T-helper 1 cell (primary cell): ENCODE measurements around the gene CMTM7.
"Not testable (repeated sequence)": the region's sequence is repeated elsewhere in the genome, so short reads cannot be mapped to it uniquely, and the experiment has no call there.

ENCODE experiments used
- DNase-seq, 5 donors: peaks; one replicate each; pipeline ENCODE4 v3.0.0-alpha.2; 2012 to 2020

Gene CMTM7

GRCh38 chr3:32438596-32439344, 47.1 kb downstream of the CMTM7 start:
- peak in 1 of 5 donors; percentile 65 for DNase-seq

- DNase-seq, result not testable (repeated sequence)
These were observed 47.8 kb downstream of the CMTM7 start for GRCh38 chr3:32439421-32439820.

- no peak for DNase-seq
These were observed 49.1 kb downstream of the CMTM7 start for GRCh38 chr3:32440611-32441350.

GRCh38 chr3:32442766-32443165, 51.1 kb downstream of the CMTM7 start:
- DNase-seq, result no peak

- DNase-seq, result no peak
These were observed 51.8 kb downstream of the CMTM7 start for GRCh38 chr3:32443478-32443877.

- DNase-seq, result no peak
These were observed 56.3 kb downstream of the CMTM7 start for GRCh38 chr3:32447865-32448400.

- DNase-seq, result no peak
These were observed 57.2 kb downstream of the CMTM7 start for GRCh38 chr3:32448686-32449474.

GRCh38 chr3:32449691-32450090, 58.0 kb downstream of the CMTM7 start:
- DNase-seq, result no peak

- no peak for DNase-seq
These were observed 58.8 kb downstream of the CMTM7 start for GRCh38 chr3:32450426-32450825.

- DNase-seq, result no peak
These were observed 59.5 kb downstream of the CMTM7 start for GRCh38 chr3:32450992-32451659.

- no peak for DNase-seq
These were observed 60.4 kb downstream of the CMTM7 start for GRCh38 chr3:32452009-32452408.

GRCh38 chr3:32453346-32453745, 61.7 kb downstream of the CMTM7 start:
- no peak for DNase-seq

GRCh38 chr3:32454111-32454510, 62.5 kb downstream of the CMTM7 start:
- DNase-seq, result no peak

GRCh38 chr3:32454731-32455608, 63.3 kb downstream of the CMTM7 start:
- DNase-seq, result no peak

GRCh38 chr3:32455609-32456428, 64.2 kb downstream of the CMTM7 start:
- DNase-seq, result no peak

GRCh38 chr3:32456429-32457130, 64.9 kb downstream of the CMTM7 start:
- DNase-seq, result no peak

- DNase-seq, result peak; percentile 46 to 69 (median 67)
These were observed 66.4 kb downstream of the CMTM7 start for GRCh38 chr3:32457971-32458471.

- no peak for DNase-seq
These were observed 67.8 kb downstream of the CMTM7 start for GRCh38 chr3:32459450-32459849.

- DNase-seq, result peak; percentile 51 to 91 (median 75)
These were observed 68.5 kb downstream of the CMTM7 start for GRCh38 chr3:32460031-32460749.
